HepG2 (cell line): Measurements from ENCODE around the gene PDILT. TPM values are rescaled to one million over a fixed set of nuclear protein-coding genes. Genes with fewer than 3 reads are reported as not detected.

Experiments used
- ATAC-seq: fragments of 200-7000 bp; cut with Tn5 transposase; 3 replicates; pipeline ENCODE4 v1.9.1; 2020; ENCODE audit warnings: mild to moderate bottlenecking, moderate library complexity
- BruUV-seq: library from RNA; stranded (reverse); fragments of 400-500 nt; replicated peaks from 2 replicates; lab custom pipeline; 2021; lab: Mats Ljungman, UMichigan
- CTCF ChIA-PET: fragments of 300-600 bp; formaldehyde crosslinking; extraction: SDS; loops from one replicate; lab custom pipeline; 2021; ENCODE audit warnings: low total read pairs, inconsistent platforms, low intra/inter-chr PET ratio; lab: Yijun Ruan, JAX
- POLR2A ChIA-PET: fragments of 350-600 bp; sonication (Branson Sonifier 250); formaldehyde crosslinking; loops from one replicate; lab custom pipeline; 2020; ENCODE audit warnings: antibody characterized with exemption, inconsistent platforms; lab: Yijun Ruan, JAX
- DNase-seq: peaks from one replicate; pipeline ENCODE4 v3.0.0-alpha.2; 2015; ENCODE audit warnings: low spot score
- FAIRE-seq: peaks from 3 replicates; lab custom pipeline; 2011; peaks lifted over from hg19 to GRCh38; lab: Jason Lieb, UNC
- H2AFZ ChIP-seq: one replicate; pipeline ENCODE4 v1.6.1; 2011; ENCODE audit warnings: low read length, inconsistent platforms
- H3K27ac ChIP-seq: fragments of 300-600 bp; 3 replicates; pipeline ENCODE4 v1.8.0; 2011; ENCODE audit warnings: mixed run types, mild to moderate bottlenecking, mixed read lengths, low read length, inconsistent platforms; ENCODE audit not compliant: insufficient read depth; ENCODE audit errors: extremely low read length
- H3K27me3 ChIP-seq, 2 experiments: fragments of 200-600 bp in 1 of 2; 2 replicates in 1 of 2; 3 replicates in 1 of 2; pipeline versions ENCODE4 v1.6.0 to v1.8.0; 2011; ENCODE audit warnings: low read length in 2 of 2, mild to moderate bottlenecking in 2 of 2, moderate library complexity in 2 of 2, inconsistent platforms in 1 of 2; ENCODE audit not compliant: insufficient read depth in 2 of 2, control insufficient read depth in 1 of 2
- H3K36me3 ChIP-seq, 2 experiments: fragments of 200-600 bp in 1 of 2; replicated peaks in 1 of 2; 2 replicates in 1 of 2; 3 replicates in 1 of 2; pipeline versions ENCODE4 v1.5.1 to v1.8.0; 2011; ENCODE audit warnings: low read length in 2 of 2, inconsistent platforms in 1 of 2; ENCODE audit not compliant: insufficient read depth in 2 of 2, control insufficient read depth in 1 of 2
- H3K4me1 ChIP-seq: 2 replicates; pipeline ENCODE4 v1.5.1; 2012; ENCODE audit warnings: low read length, inconsistent platforms; ENCODE audit not compliant: insufficient read depth
- H3K4me2 ChIP-seq: 2 replicates; pipeline ENCODE4 v1.6.0; 2011; ENCODE audit warnings: low read depth, low read length, inconsistent platforms
- H3K4me3 ChIP-seq, 3 experiments: fragments of 200-600 bp in 1 of 3; sonication (generic), shearing (Covaris generic) in 1 of 3; replicated peaks in 1 of 3; 2 replicates each; pipeline ENCODE4 v1.5.1; 2011 to 2016; ENCODE audit warnings: low read length in 3 of 3, inconsistent platforms in 2 of 3, low read depth in 2 of 3, mild to moderate bottlenecking in 2 of 3, control low read depth in 1 of 3, mixed read lengths in 1 of 3; ENCODE audit not compliant: insufficient read depth in 1 of 3
- H3K79me2 ChIP-seq: one replicate; pipeline ENCODE4 v1.6.1; 2011; ENCODE audit warnings: low read length, inconsistent platforms; ENCODE audit not compliant: insufficient read depth
- H3K9ac ChIP-seq: 2 replicates; pipeline ENCODE4 v1.6.0; 2011; ENCODE audit warnings: mild to moderate bottlenecking, low read depth, low read length, inconsistent platforms; ENCODE audit not compliant: insufficient read depth
- H3K9me3 ChIP-seq: 2 replicates; pipeline ENCODE4 v1.5.1; 2012; ENCODE audit warnings: mild to moderate bottlenecking, low read length
- H4K20me1 ChIP-seq: 2 replicates; pipeline ENCODE4 v1.6.0; 2011; ENCODE audit warnings: inconsistent platforms, mild to moderate bottlenecking, low read length, moderate library complexity; ENCODE audit not compliant: insufficient read depth
- HNF4A ChIP-seq: sonication (generic); formaldehyde crosslinking; IDR thresholded peaks from 2 replicates; pipeline ENCODE4 v1.4.0; 2020; ENCODE audit warnings: missing genetic modification reagents
- JUN ChIP-seq: sonication (generic); formaldehyde crosslinking; IDR thresholded peaks from 2 replicates; pipeline ENCODE4 v1.4.0; 2020; ENCODE audit warnings: mild to moderate bottlenecking, missing genetic modification reagents
- NRL ChIP-seq: sonication (generic); formaldehyde crosslinking; IDR thresholded peaks from 2 replicates; pipeline ENCODE4 v1.5.0; 2020; ENCODE audit warnings: missing genetic modification reagents, mild to moderate bottlenecking, moderate library complexity, borderline replicate concordance
- SALL1 ChIP-seq: sonication (generic); formaldehyde crosslinking; IDR thresholded peaks from 2 replicates; pipeline ENCODE4 v1.8.0; 2022; ENCODE audit warnings: mild to moderate bottlenecking, missing genetic modification reagents
- ZNF747 ChIP-seq: sonication (generic); formaldehyde crosslinking; IDR thresholded peaks from 2 replicates; pipeline ENCODE4 v1.8.1; 2023; ENCODE audit warnings: missing genetic modification reagents, mild to moderate bottlenecking, borderline replicate concordance
- ZNF891 ChIP-seq: sonication (generic); formaldehyde crosslinking; IDR thresholded peaks from 2 replicates; pipeline ENCODE4 v1.5.0; 2020; ENCODE audit warnings: mild to moderate bottlenecking, missing genetic modification reagents
- WGBS: methylation state at CpG from one replicate; pipeline ENCODE4 v1.1.6; 2017; ENCODE audit warnings: low lambda C conversion rate; 5-methylcytosine and 5-hydroxymethylcytosine counted together
- in situ Hi-C: cut with HindIII; loops from 2 replicates; pipeline ENCODE4 v1.10.0; 2017; ENCODE audit warnings: low pct_unique_long_range_greater_than_20kb; ENCODE audit not compliant: extremely low pct_ligation_motif_present
- intact Hi-C: fragments of 100-400 bp; cut with micrococcal nuclease; formaldehyde crosslinking; loops from one replicate; pipeline ENCODE4 v1.10.0; 2022; ENCODE audit not compliant: unreplicated experiment
- polyA plus RNA-seq, 8 experiments: library from polyadenylated mRNA; depleted of rRNA in 3 of 8; stranded (reverse) in 7 of 8; unstranded in 1 of 8; fragments of >200 nt; fragmentation: Illumina TruSeq in 4 of 8; extraction: Trizol in 4 of 8; gene quantifications; 2 replicates each; pipeline versions ENCODE4 v1.2.1 to v1.2.3, GENCODE V29; 2011 to 2016; ENCODE audit warnings: low read depth in 4 of 8, missing spikeins in 1 of 8, mixed read lengths in 1 of 8; ENCODE audit not compliant: insufficient read depth in 1 of 8
- total RNA-seq, 5 experiments: library from RNA; depleted of rRNA; stranded (reverse); fragments of >200 nt; fragmentation: Illumina TruSeq; extraction: Trizol; gene quantifications; 2 replicates each; pipeline ENCODE4 v1.2.3, GENCODE V29; 2016; ENCODE audit warnings: low read depth in 1 of 5
- TF ChIP-seq, protein P1 (sequence below): fragments of 450-650 bp; IDR thresholded peaks from 2 replicates; pipeline ENCODE4 v1.6.1; 2016
- TF ChIP-seq, protein P2 (sequence below): sonication (generic); formaldehyde crosslinking; IDR thresholded peaks from 2 replicates; pipeline ENCODE4 v1.5.0; 2020; ENCODE audit warnings: missing genetic modification reagents
- TF ChIP-seq, protein P3 (sequence below), 2 experiments: fragments of 450-650 bp in 1 of 2; sonication (generic) in 1 of 2; formaldehyde crosslinking in 1 of 2; IDR thresholded peaks; 2 replicates each; pipeline versions ENCODE4 v1.6.1 to v1.8.0; 2016 to 2022; ENCODE audit warnings: antibody characterized with exemption in 1 of 2, mild to moderate bottlenecking in 1 of 2, missing genetic modification reagents in 1 of 2

PDILT gene
- total and polyA plus RNA-seq, 2 of the 13 experiments (the other 11 are each of a cell fraction or from before 2014, with no cell fraction given), result not detected

DNA sequence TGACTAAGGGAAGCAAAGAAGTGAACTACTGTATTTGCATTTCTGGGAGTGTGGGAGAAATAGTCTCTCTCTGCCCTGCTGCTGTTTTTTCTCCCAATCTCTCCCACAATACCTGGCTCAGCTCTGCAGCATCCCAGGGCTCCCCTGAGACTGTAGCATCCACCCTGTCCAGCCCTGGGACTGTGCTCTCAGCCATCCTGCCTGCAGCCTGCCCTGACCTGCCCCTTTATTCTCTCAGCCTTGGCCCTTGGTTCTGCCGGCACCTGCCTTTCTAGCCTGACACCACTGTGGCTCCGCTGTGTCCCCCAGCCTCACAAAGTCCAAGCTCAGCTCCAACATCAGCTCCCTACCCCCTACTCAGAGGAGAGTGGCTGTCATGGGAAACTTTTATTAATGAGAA lies 1.9 kb downstream of the PDILT start:
- no peaks in the 10 kb centered on the region for H3K9me3 ChIP-seq
- no TSS peak for BruUV-seq
- intact Hi-C loops (loop anchor here (10.0 kb wide), 1 partner anchor 142 kb away; no protein-coding TSS in a partner anchor), in situ Hi-C loops (no loop called here)
- no peak overlapping the region for H2AFZ ChIP-seq
- no peak for FAIRE-seq
- ChIA-PET CTCF (no interaction called here), POLR2A (interaction anchor here (1.4 kb wide), 1 partner anchor 17 kb away, joined by 4 read pairs; no protein-coding TSS in a partner anchor)
- no peak overlapping the region for H3K27ac ChIP-seq
- H4K20me1 ChIP-seq, result no peaks in the 10 kb centered on the region
- no peaks in the 10 kb centered on the region for H3K79me2 ChIP-seq
- DNase-seq, result no peak
- H3K4me1 ChIP-seq, result peaks cover 69% of the 10 kb centered on the region
- H3K36me3 ChIP-seq, result no peaks in the 10 kb centered on the region
- H3K9ac ChIP-seq, result peak overlapping the region; percentile 7; the same call in 1 of the 2 replicates
- peak overlapping the region; percentile 43 for H3K4me2 ChIP-seq
- 0 out of 5 replicates have a peak, but pooled peaks cover 0 to 2% of the 10 kb centered on the region in 2 experiments for H3K27me3 ChIP-seq
- peak overlapping the region in 1 of 3 experiments; percentile 8; a peak in 1 of 6 replicates for H3K4me3 ChIP-seq
- WGBS, result 38% methylated on average over 2 of the region's 2 CpGs
- ATAC-seq, result peak; percentile 61
- TF ChIP-seq NRL (CRISPR knock-in tag) (peak; percentile 66; the same call in 1 of the 2 replicates), ZNF891 (CRISPR knock-in tag) (peak; percentile 83), ZNF747 (CRISPR knock-in tag) (no peak), SALL1 (peak; percentile 29; the same call in 1 of the 2 replicates), JUN (CRISPR knock-in tag) (0 out of 2 replicates have a peak, but pooled peaks have one; percentile 17), HNF4A (CRISPR knock-in tag) (peak; percentile 38; the same call in 1 of the 2 replicates)
- TF ChIP-seq, protein P1, sequence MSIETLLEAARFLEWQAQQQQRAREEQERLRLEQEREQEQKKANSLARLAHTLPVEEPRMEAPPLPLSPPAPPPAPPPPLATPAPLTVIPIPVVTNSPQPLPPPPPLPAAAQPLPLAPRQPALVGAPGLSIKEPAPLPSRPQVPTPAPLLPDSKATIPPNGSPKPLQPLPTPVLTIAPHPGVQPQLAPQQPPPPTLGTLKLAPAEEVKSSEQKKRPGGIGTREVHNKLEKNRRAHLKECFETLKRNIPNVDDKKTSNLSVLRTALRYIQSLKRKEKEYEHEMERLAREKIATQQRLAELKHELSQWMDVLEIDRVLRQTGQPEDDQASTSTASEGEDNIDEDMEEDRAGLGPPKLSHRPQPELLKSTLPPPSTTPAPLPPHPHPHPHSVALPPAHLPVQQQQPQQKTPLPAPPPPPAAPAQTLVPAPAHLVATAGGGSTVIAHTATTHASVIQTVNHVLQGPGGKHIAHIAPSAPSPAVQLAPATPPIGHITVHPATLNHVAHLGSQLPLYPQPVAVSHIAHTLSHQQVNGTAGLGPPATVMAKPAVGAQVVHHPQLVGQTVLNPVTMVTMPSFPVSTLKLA, result no peak
- TF ChIP-seq, protein P2, sequence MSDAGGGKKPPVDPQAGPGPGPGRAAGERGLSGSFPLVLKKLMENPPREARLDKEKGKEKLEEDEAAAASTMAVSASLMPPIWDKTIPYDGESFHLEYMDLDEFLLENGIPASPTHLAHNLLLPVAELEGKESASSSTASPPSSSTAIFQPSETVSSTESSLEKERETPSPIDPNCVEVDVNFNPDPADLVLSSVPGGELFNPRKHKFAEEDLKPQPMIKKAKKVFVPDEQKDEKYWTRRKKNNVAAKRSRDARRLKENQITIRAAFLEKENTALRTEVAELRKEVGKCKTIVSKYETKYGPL (CRISPR knock-in tag), result no peak
- TF ChIP-seq, protein P3, sequence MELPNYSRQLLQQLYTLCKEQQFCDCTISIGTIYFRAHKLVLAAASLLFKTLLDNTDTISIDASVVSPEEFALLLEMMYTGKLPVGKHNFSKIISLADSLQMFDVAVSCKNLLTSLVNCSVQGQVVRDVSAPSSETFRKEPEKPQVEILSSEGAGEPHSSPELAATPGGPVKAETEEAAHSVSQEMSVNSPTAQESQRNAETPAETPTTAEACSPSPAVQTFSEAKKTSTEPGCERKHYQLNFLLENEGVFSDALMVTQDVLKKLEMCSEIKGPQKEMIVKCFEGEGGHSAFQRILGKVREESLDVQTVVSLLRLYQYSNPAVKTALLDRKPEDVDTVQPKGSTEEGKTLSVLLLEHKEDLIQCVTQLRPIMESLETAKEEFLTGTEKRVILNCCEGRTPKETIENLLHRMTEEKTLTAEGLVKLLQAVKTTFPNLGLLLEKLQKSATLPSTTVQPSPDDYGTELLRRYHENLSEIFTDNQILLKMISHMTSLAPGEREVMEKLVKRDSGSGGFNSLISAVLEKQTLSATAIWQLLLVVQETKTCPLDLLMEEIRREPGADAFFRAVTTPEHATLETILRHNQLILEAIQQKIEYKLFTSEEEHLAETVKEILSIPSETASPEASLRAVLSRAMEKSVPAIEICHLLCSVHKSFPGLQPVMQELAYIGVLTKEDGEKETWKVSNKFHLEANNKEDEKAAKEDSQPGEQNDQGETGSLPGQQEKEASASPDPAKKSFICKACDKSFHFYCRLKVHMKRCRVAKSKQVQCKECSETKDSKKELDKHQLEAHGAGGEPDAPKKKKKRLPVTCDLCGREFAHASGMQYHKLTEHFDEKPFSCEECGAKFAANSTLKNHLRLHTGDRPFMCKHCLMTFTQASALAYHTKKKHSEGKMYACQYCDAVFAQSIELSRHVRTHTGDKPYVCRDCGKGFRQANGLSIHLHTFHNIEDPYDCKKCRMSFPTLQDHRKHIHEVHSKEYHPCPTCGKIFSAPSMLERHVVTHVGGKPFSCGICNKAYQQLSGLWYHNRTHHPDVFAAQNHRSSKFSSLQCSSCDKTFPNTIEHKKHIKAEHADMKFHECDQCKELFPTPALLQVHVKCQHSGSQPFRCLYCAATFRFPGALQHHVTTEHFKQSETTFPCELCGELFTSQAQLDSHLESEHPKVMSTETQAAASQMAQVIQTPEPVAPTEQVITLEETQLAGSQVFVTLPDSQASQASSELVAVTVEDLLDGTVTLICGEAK (IDR thresholded peaks at IDR 0.05), result no peak
- TF ChIP-seq, protein P3 (CRISPR knock-in tag; IDR thresholded peaks at IDR 0.05), result 0 out of 2 replicates have a peak, but pooled peaks have one; percentile 9
